Bronchial epithelial cell (primary cell): ENCODE measurements around the gene DSG4. TPM values are rescaled to one million over a fixed set of nuclear protein-coding genes. Genes with fewer than 3 reads are reported as not detected.

Source experiments
- DNase-seq: peaks from one replicate; pipeline ENCODE4 v3.0.0-alpha.2; 2010; ENCODE audit warnings: low read depth
- FAIRE-seq: peaks from 2 replicates; lab custom pipeline; 2011; peaks lifted over from hg19 to GRCh38; lab: Jason Lieb, UNC
- H3K27me3 ChIP-seq: 2 replicates; pipeline ENCODE4 v1.5.1; 2011; ENCODE audit warnings: low read length; ENCODE audit not compliant: control insufficient read depth, insufficient read depth
- H3K36me3 ChIP-seq: 2 replicates; pipeline ENCODE4 v1.5.1; 2011; ENCODE audit warnings: low read length; ENCODE audit not compliant: control insufficient read depth, insufficient read depth
- H3K4me3 ChIP-seq: 2 replicates; pipeline ENCODE4 v1.5.1; 2011; ENCODE audit warnings: mild to moderate bottlenecking, low read depth, low read length, control low read depth
- CTCF ChIP-seq: IDR thresholded peaks from 2 replicates; pipeline ENCODE4 v1.5.1; 2011; ENCODE audit warnings: mild to moderate bottlenecking, moderate library complexity, low read length, control low read depth, inconsistent platforms; ENCODE audit not compliant: insufficient read depth, severe bottlenecking
- total RNA-seq: library from RNA; depleted of rRNA; stranded (reverse); fragments of >200 nt; gene quantifications from 2 replicates; pipeline ENCODE4 v1.2.1, GENCODE V29; 2014

DSG4 gene
- total RNA-seq, 1 donor from 2014 or later: not detected

- H3K4me3 ChIP-seq: no peak overlapping the region
- no peaks in the 10 kb centered on the region for H3K27me3 ChIP-seq
- no peak for DNase-seq
- FAIRE-seq: no peak
- no peak for TF ChIP-seq CTCF
- H3K36me3 ChIP-seq: no peaks in the 10 kb centered on the region
These were observed 24.8 kb downstream of the DSG4 start for GRCh38 chr18:31401156-31402025.

- FAIRE-seq (no peak), DNase-seq (peak; percentile 87)
- H3K4me3 ChIP-seq: no peak overlapping the region
- H3K36me3 ChIP-seq: no peaks in the 10 kb centered on the region
- TF ChIP-seq CTCF: no peak
- H3K27me3 ChIP-seq: no peaks in the 10 kb centered on the region
These were observed 25.4 kb downstream of the DSG4 start for GRCh38 chr18:31402026-31402373.

GRCh38 chr18:31403409-31403808 is 26.8 kb downstream of the DSG4 start:
- TF ChIP-seq CTCF: no peak
- FAIRE-seq: no peak

GRCh38 chr18:31407649-31408048 is 31.1 kb downstream of the DSG4 start:
- Histone ChIP-seq H3K36me3 (no peaks in the 10 kb centered on the region), H3K27me3 (no peaks in the 10 kb centered on the region), H3K4me3 (no peak overlapping the region)
- no peak for FAIRE-seq
- no peak for TF ChIP-seq CTCF
- DNase-seq: peak; percentile 64

More at GRCh38 chr18:31403409-31403808, 26.8 kb downstream of the DSG4 start:
- no peak overlapping the region for H3K4me3 ChIP-seq
- DNase-seq: no peak
- no peaks in the 10 kb centered on the region for H3K27me3 ChIP-seq
- no peaks in the 10 kb centered on the region for H3K36me3 ChIP-seq

GRCh38 chr18:31409276-31409675 is 32.7 kb downstream of the DSG4 start:
- Histone ChIP-seq H3K27me3 (no peaks in the 10 kb centered on the region), H3K36me3 (no peaks in the 10 kb centered on the region), H3K4me3 (no peak overlapping the region)
- no peak for DNase-seq
- no peak for TF ChIP-seq CTCF
- FAIRE-seq: no peak
